K562 (cell line): ENCODE results near the gene RALGAPB. TPM values are rescaled to one million over a fixed set of nuclear protein-coding genes. Genes with fewer than 3 reads are reported as not detected.

Source experiments
- ATAC-seq: fragments of 200-7000 bp; cut with Tn5 transposase; 3 replicates; pipeline ENCODE4 v1.9.1; 2020; ENCODE audit warnings: moderate library complexity
- BruUV-seq: library from RNA; stranded (reverse); fragments of 400-500 nt; replicated peaks from 2 replicates; lab custom pipeline; 2021; lab: Mats Ljungman, UMichigan
- CTCF ChIA-PET: fragments of 300-600 bp; formaldehyde crosslinking; extraction: SDS; loops from one replicate; lab custom pipeline; 2021; ENCODE audit warnings: low intra/inter-chr PET ratio; lab: Yijun Ruan, JAX
- POLR2A ChIA-PET: fragments of 300-600, 350-650 bp; sonication (Branson Sonifier 250); formaldehyde crosslinking; extraction: SDS; loops from one replicate; lab custom pipeline; 2021; ENCODE audit warnings: antibody characterized with exemption, inconsistent platforms; lab: Yijun Ruan, JAX
- DNase-seq, 4 experiments: peaks; one replicate each; pipeline versions ENCODE4 v3.0.0 to v3.0.0-alpha.2; 2011 to 2018; ENCODE audit warnings: low spot score in 3 of 4, mixed read lengths in 3 of 4; ENCODE audit errors: extremely low read depth in 1 of 4
- FAIRE-seq: peaks from 2 replicates; lab custom pipeline; 2011; peaks lifted over from hg19 to GRCh38; lab: Jason Lieb, UNC
- H2AFZ ChIP-seq: 2 replicates; pipeline ENCODE4 v1.6.0; 2011; ENCODE audit warnings: low read depth, low read length, control low read depth, inconsistent platforms
- H3K27ac ChIP-seq: fragments of 200-600 bp; 3 replicates; pipeline ENCODE4 v1.8.0; 2011; ENCODE audit warnings: low read depth, mild to moderate bottlenecking, control low read depth, inconsistent platforms, low read length, moderate library complexity, mixed read lengths; ENCODE audit errors: extremely low read depth
- H3K27me3 ChIP-seq, 2 experiments: fragments of 300-600 bp in 1 of 2; 2 replicates in 1 of 2; 3 replicates in 1 of 2; pipeline versions ENCODE4 v1.6.0 to v1.8.0; 2011; ENCODE audit warnings: inconsistent platforms in 2 of 2, low read length in 2 of 2, mild to moderate bottlenecking in 1 of 2, mixed read lengths in 1 of 2, moderate library complexity in 1 of 2; ENCODE audit not compliant: control insufficient read depth in 2 of 2, insufficient read depth in 2 of 2
- H3K36me3 ChIP-seq: fragments of 300-600 bp; 3 replicates; pipeline ENCODE4 v1.8.0; 2011; ENCODE audit warnings: mild to moderate bottlenecking, low read length, inconsistent platforms; ENCODE audit not compliant: control insufficient read depth, insufficient read depth
- H3K4me1 ChIP-seq, 2 experiments: fragments of 200-600 bp in 1 of 2; replicated peaks in 1 of 2; 2 replicates in 1 of 2; 3 replicates in 1 of 2; pipeline versions ENCODE4 v1.5.1 to v1.8.0; 2011; ENCODE audit warnings: inconsistent platforms in 2 of 2, low read length in 2 of 2, mild to moderate bottlenecking in 1 of 2, mixed read lengths in 1 of 2, moderate library complexity in 1 of 2; ENCODE audit not compliant: control insufficient read depth in 2 of 2, insufficient read depth in 2 of 2
- H3K4me2 ChIP-seq: 2 replicates; pipeline ENCODE4 v1.6.1; 2011; ENCODE audit warnings: low read length, control low read depth, inconsistent platforms, mixed read lengths; ENCODE audit not compliant: insufficient read depth
- H3K4me3 ChIP-seq: fragments of 200-600 bp; sonication (generic), shearing (Covaris generic); 2 replicates; pipeline ENCODE4 v1.5.1; 2016; ENCODE audit warnings: control low read depth, inconsistent platforms
- H3K79me2 ChIP-seq: fragments of 200-600 bp; 3 replicates; pipeline ENCODE4 v1.8.0; 2011; ENCODE audit warnings: low read length, inconsistent platforms; ENCODE audit not compliant: control insufficient read depth, insufficient read depth
- H3K9ac ChIP-seq, 2 experiments: 2 replicates each; pipeline versions ENCODE4 v1.6.0 to v1.6.1; 2011; ENCODE audit warnings: low read depth in 2 of 2, low read length in 2 of 2, control low read depth in 1 of 2, inconsistent platforms in 1 of 2, mild to moderate bottlenecking in 1 of 2, mixed read lengths in 1 of 2; ENCODE audit not compliant: insufficient read depth in 1 of 2
- H3K9me1 ChIP-seq: one replicate; pipeline ENCODE4 v1.6.0; 2011; ENCODE audit warnings: inconsistent platforms, mild to moderate bottlenecking, low read length, moderate library complexity; ENCODE audit not compliant: control insufficient read depth, insufficient read depth
- H3K9me3 ChIP-seq: replicated peaks from 2 replicates; pipeline ENCODE4 v1.5.1; 2011; ENCODE audit warnings: low read depth, low read length, inconsistent platforms; ENCODE audit not compliant: control insufficient read depth, insufficient read depth
- H4K20me1 ChIP-seq: replicated peaks from 2 replicates; pipeline ENCODE4 v1.6.1; 2011; ENCODE audit warnings: low read length, inconsistent platforms, mixed read lengths; ENCODE audit not compliant: control insufficient read depth, insufficient read depth
- ETS2 ChIP-seq: IDR thresholded peaks from 2 replicates; pipeline ENCODE4 v1.6.1; 2016; ENCODE audit warnings: borderline replicate concordance, missing genetic modification characterization, mild to moderate bottlenecking, moderate library complexity, missing compliant biosample characterization; ENCODE audit not compliant: poor library complexity, severe bottlenecking
- ETV1 ChIP-seq: fragments of 450-650 bp; conservative IDR thresholded peaks from 2 replicates; pipeline ENCODE4 v1.6.1; 2016; ENCODE audit warnings: missing genetic modification characterization, control low read depth, low read depth, missing compliant biosample characterization
- ETV6 ChIP-seq, 3 experiments: fragments of 150-350 bp in 1 of 3; sonication (generic) in 1 of 3; formaldehyde crosslinking in 1 of 3; IDR thresholded peaks; 2 replicates each; pipeline versions ENCODE4 v1.6.1 to v1.8.0; 2014 to 2022; ENCODE audit warnings: borderline replicate concordance in 2 of 3, low read depth in 2 of 3, antibody characterized with exemption in 1 of 3, low read length in 1 of 3, mild to moderate bottlenecking in 1 of 3, missing genetic modification reagents in 1 of 3
- ID3 ChIP-seq, 2 experiments: fragments of 250-450 bp in 1 of 2; fragments of 450-650 bp in 1 of 2; sonication (Bioruptor Pico) in 1 of 2; IDR thresholded peaks; 2 replicates each; pipeline versions ENCODE4 v1.6.1 to v1.8.0; 2016 to 2021; ENCODE audit warnings: mild to moderate bottlenecking in 2 of 2, moderate library complexity in 2 of 2, missing compliant biosample characterization in 1 of 2, missing genetic modification characterization in 1 of 2
- MEIS2 ChIP-seq: fragments of 450-650 bp; IDR thresholded peaks from 2 replicates; pipeline ENCODE4 v1.6.1; 2014; ENCODE audit warnings: mild to moderate bottlenecking; ENCODE audit not compliant: partially characterized antibody
- NR2C1 ChIP-seq, 2 experiments: fragments of 450-650 bp; IDR thresholded peaks; 2 replicates each; pipeline ENCODE4 v1.6.1; 2017; ENCODE audit warnings: mild to moderate bottlenecking in 2 of 2, antibody characterized with exemption in 1 of 2, inconsistent platforms in 1 of 2, missing compliant biosample characterization in 1 of 2, missing genetic modification characterization in 1 of 2
- NR2F6 ChIP-seq: fragments of 450-650 bp; formaldehyde crosslinking; IDR thresholded peaks from 2 replicates; pipeline ENCODE4 v1.4.0; 2020; ENCODE audit warnings: mild to moderate bottlenecking
- POLR2G ChIP-seq: fragments of 200-400 bp; formaldehyde crosslinking; IDR thresholded peaks from 2 replicates; pipeline ENCODE4 v1.6.1; 2017; ENCODE audit warnings: low read depth, mild to moderate bottlenecking, antibody characterized with exemption, low read length, moderate library complexity
- U2AF1 ChIP-seq: fragments of 200-400 bp; formaldehyde crosslinking; optimal IDR thresholded peaks from 2 replicates; pipeline ENCODE3; 2017; ENCODE audit warnings: mild to moderate bottlenecking, low read depth, low read length, moderate library complexity
- ZNF184 ChIP-seq: sonication (generic); formaldehyde crosslinking; IDR thresholded peaks from 2 replicates; pipeline ENCODE4 v1.5.0; 2020; ENCODE audit warnings: missing genetic modification reagents
- WGBS: fragments of 100-300 bp; shearing (Covaris generic); methylation state at CpG from one replicate; pipeline ENCODE4 v1.1.6; 2016; ENCODE audit warnings: low coverage, mixed read lengths; ENCODE audit not compliant: insufficient coverage; ENCODE audit errors: missing lambda C conversion rate; 5-methylcytosine and 5-hydroxymethylcytosine counted together
- in situ Hi-C: fragments of 300-500 bp; cut with MboI; formaldehyde crosslinking; loops from 4 replicates; pipeline ENCODE4 v1.15.0; 2018; ENCODE audit warnings: inconsistent platforms, mixed read lengths
- intact Hi-C: fragments of 100-400 bp; cut with micrococcal nuclease; formaldehyde crosslinking; loops from 2 replicates; pipeline ENCODE4 v1.14.2; 2022
- polyA plus RNA-seq, 8 experiments: library from polyadenylated mRNA; depleted of rRNA in 4 of 8; stranded (reverse) in 5 of 8; unstranded in 3 of 8; fragments of >200 nt; fragmentation: Nextera tagmentation in 2 of 8; fragmentation: Illumina TruSeq in 1 of 8; extraction: Ambion mirVana in 2 of 8; extraction: Trizol in 1 of 8; gene quantifications; 2 replicates each; pipeline versions ENCODE4 v1.2.1 to v1.2.3, GENCODE V29; 2011 to 2014; ENCODE audit warnings: inconsistent platforms in 1 of 8, missing spikeins in 1 of 8
- total RNA-seq, 7 experiments: library from RNA; depleted of rRNA in 6 of 7; stranded (reverse); fragments of >200 nt in 6 of 7; fragmentation: Illumina TruSeq in 2 of 7; extraction: Trizol in 2 of 7; gene quantifications; 2 replicates each; pipeline versions ENCODE4 v1.2.1 to v1.2.3, GENCODE V29; 2011 to 2021; ENCODE audit warnings: low replicate concordance in 1 of 7
- TF ChIP-seq, protein P1 (sequence below): IDR thresholded peaks from 2 replicates; pipeline ENCODE4 v1.6.1; 2012; ENCODE audit warnings: low read depth, low read length, improper control_type of control experiment, borderline replicate concordance

Gene RALGAPB
- total and polyA plus RNA-seq, 9 of the 15 experiments (the other 6 are each of a cell fraction or from before 2014, with no cell fraction given), result 4.3 to 25.6 (median 13.6) TPM

DNA sequence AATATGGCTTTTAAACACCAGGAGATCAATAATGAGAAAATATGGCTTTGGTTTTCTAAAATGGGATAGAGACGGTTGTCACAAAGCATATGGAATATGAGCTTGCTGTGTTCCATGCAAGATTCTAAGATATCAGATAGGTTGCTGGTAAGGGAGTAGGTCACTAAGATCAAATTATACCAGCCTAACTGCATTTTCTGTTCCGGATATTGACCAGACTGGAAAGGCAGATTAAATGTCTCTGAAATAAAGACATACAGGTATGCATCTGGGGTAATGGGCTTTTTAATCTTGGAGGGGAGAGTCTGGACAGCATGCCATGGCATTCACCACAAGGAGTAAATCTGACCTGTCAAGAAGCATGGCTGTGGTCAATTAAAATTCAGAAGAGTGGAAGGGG is 73.1 kb downstream of the RALGAPB start (continued):
- TF ChIP-seq ETV1 (no peak), POLR2G (no peak)

GRCh38 chr20:38547288-38548085 is 74.8 kb downstream of the RALGAPB start:
- TF ChIP-seq ID3 (CRISPR knock-in tag; IDR thresholded peaks at IDR 0.05), result no peak
- no peak for TF ChIP-seq ID3 (tag; IDR thresholded peaks at IDR 0.05)
- TF ChIP-seq NR2F6 (CRISPR knock-in tag), result no peak
- no peak for TF ChIP-seq NR2C1 (IDR thresholded peaks at IDR 0.05)
- no peak for TF ChIP-seq NR2C1 (tag; IDR thresholded peaks at IDR 0.05)
- TF ChIP-seq ZNF184 (CRISPR knock-in tag), result no peak
- TF ChIP-seq ETV6 (IDR thresholded peaks at IDR 0.05; ENCODE audit: borderline replicate concordance in 1 of 2, low read depth in 2 of 2, low read length in 1 of 2), result no peak
- TF ChIP-seq ETV6 (CRISPR knock-in tag; IDR thresholded peaks at IDR 0.05; ENCODE audit: borderline replicate concordance), result no peak
- no peak for TF ChIP-seq MEIS2
- TF ChIP-seq, protein P1, sequence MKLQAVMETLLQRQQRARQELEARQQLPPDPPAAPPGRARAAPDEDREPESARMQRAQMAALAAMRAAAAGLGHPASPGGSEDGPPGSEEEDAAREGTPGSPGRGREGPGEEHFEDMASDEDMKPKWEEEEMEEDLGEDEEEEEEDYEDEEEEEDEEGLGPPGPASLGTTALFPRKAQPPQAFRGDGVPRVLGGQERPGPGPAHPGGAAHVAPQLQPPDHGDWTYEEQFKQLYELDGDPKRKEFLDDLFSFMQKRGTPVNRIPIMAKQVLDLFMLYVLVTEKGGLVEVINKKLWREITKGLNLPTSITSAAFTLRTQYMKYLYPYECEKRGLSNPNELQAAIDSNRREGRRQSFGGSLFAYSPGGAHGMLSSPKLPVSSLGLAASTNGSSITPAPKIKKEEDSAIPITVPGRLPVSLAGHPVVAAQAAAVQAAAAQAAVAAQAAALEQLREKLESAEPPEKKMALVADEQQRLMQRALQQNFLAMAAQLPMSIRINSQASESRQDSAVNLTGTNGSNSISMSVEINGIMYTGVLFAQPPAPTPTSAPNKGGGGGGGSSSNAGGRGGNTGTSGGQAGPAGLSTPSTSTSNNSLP, result no peak
- TF ChIP-seq U2AF1, result no peak
- no peak for TF ChIP-seq ETS2 (tag)
- Histone ChIP-seq H3K79me2 (no peaks in the 10 kb centered on the region), H3K9ac (no peak overlapping the region), H3K4me2 (no peak overlapping the region), H3K9me3 (no peaks in the 10 kb centered on the region), H3K4me3 (no peak overlapping the region), H2AFZ (no peak overlapping the region), H3K27me3 (no peaks in the 10 kb centered on the region), H3K9me1 (no peaks in the 10 kb centered on the region), H4K20me1 (no peaks in the 10 kb centered on the region), H3K27ac (no peak overlapping the region), H3K4me1 (no peaks in the 10 kb centered on the region), H3K36me3 (peaks cover 84% of the 10 kb centered on the region)
- intact Hi-C loops (no loop called here), in situ Hi-C loops (no loop called here)
- DNase-seq (no peak), FAIRE-seq (no peak), ATAC-seq (no peak)
- BruUV-seq, result no TSS peak
- CTCF ChIA-PET, result no interaction called here
- 85% methylated on average over 3 of the region's 3 CpGs for WGBS
- POLR2A ChIA-PET, result interaction anchor here (0.9 kb wide), 1 partner anchor 9 kb away, joined by 3 read pairs; no protein-coding TSS in a partner anchor
